ENCODE data around the gene ANKRD6.

The ANKRD6 gene

DNA sequence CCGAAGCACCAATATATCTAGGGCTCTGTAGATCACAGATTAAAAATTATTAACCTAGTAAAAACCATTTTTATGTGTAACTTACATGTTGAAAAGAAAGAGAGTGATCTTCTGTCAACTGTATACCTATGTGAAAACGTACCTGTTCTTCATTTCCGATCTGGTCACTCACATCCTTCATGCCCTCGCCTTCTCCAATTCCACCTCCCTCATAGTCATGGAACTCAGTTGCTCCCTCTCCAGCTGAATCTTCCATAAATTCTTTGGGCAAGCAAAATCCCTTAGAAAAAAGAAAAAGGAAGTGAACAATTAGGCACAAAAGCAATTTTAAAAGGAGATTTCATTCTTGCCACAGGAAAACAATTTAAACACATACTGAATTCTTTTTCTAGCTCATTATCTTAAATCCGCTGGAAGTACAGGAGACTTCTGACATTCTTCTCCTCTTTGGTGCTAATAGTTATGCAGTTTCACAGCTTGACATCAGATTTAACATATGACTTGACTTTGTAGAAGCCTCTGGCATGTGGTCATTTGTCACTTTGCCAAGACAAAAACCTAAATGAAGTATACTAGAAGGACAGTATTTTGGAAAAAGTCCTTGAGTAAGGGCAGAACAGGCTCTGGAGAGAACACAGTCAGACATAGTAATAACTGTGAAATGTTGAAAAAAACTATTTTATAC lies 235.1 kb downstream of the ANKRD6 start:
- DNase-seq: no peak

DNA sequence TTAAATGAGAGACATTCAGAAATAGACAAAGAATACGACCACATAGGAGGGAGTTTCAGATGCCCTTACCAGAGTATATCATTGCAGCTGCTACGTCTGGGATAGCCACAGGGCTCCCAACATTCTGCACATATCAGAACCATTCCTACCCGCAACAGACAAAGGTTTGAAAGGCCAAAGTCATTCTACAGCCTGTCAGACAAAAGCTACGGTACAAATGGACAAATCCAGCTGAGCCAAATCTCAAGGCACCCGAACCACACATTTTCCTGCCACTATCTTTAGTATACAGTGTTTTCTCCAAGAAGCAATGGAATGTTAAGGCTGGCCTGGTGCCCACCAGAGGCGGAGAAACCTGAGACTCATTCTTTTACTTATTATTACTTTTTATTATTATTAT lies 236.1 kb downstream of the ANKRD6 start:
- DNase-seq: no peak

DNA sequence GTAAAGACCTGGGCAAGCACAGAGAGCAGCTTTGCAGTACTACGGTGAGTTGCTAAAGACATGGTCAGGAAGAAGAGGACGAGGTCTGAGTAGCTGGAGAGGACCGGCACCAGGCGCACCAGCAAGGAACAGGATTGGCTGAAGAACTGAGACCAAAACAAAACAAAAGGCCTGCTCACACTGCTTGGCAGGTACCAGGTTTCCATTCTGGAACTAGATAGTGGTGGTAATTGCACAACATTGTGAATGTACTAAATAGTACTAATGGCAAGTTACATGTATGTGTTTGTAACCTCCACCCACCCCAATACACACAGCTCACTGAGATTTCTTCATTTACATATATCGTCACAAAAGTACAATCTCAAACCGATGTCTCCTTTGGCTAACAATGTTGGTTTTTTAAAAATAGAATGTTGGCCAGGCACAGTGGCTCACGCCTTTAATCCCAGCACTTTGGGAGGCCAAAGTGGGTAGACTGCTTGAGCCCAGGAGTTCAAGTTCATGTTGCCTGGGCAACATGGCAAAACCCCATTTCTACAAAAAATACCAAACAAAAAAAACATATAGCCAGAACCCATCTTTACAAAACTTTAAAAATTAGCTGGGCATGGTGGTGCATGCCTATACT lies 238.1 kb downstream of the ANKRD6 start:
- no peak for DNase-seq

DNA sequence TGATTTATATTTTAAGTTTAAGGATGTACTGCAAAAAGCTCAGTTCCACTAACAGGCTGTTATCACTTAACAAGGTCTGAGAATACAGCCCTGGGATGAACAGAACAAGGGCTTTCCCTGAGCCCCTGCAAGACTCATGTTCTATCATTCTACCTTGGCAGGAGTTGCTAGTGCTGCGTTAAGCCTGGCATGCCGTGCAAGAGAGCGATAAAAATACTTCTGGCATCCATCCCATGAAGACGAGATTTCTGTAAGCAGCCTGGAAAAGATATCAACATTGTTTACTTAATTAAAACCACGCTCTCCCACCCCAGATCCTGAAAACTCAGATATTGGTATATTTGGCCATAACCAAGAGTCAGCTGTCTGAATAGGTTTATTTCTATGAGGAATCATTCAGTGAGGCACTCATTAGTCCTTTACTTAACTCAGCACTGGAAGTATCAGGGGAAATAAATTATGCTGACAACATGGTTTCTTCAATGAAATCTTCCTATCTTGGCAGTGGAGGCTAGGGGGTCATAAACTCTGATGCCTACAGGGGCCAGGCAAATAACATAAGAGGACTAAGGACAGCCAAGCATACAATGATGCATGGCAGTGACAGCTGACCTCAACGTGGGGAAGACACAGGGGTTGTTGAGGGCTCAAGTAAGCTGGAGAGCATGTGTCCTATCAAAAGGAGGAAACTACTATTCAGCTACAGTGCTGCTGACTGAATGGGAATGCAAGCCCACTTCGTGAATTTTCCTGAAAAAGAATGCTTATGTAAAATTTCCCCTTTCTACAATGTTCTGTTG lies 243.2 kb downstream of the ANKRD6 start:
- no peak for DNase-seq

DNA sequence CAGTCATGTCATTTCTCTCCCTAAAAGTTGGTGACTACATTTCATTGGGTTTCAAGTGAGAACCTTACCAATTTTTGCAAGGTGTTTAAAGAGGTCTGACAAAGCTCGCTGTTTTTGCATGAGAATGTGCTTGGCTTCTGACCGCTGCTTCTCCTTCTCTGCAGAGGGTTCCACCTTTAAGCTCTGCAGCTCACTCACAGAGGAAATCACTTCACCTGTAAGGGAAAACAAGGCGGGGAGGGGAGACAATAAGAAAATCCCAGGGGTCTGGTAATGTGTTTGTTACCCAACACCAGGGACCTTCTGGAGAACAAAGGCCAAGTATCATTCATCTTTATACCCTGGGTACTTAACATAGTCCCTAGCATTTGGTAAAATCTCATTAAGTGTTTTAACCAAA lies 245.6 kb downstream of the ANKRD6 start:
- no peak for DNase-seq

DNA sequence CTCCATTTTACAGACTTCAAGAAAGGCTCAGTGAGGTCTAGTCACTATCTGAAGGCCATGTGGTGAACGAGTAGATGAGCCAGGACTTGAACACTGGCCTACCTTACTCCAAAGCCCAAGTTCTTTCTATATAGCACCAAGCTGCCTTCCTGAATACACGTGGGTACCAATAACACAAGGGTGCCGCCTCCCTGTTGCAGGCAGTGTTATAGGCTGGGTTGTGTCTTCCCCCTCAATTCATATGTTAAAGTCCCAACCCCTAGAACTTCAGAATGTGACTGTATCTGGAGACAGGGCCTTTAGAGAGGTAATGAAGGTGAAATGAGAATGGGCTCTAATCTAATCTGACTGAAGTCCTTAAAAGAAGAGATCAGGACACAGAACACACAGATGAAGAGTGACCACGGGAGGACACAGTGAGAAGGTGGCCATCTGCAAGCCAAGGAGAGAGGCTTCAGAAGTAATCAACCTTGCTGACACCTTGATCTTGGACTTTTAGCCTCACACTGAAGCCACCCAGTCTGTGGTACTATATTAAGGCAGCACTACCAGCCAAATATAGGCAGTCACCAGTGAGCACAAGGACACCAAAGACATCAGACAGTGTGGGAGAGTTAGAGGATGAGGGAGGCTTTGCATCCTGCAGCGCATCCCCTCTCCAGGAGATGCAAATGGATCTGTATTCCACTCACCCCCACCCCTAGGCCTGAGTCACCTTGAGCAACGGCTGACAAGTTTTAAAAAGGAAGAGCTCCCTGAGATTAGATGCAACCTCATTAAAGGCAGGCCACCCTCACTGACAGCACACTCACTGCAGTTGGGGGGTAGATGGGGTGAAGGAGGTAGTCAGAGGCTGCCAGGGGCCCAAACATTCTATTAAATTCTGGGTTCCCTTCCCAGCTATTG lies 246.5 kb downstream of the ANKRD6 start:
- DNase-seq: no peak

DNA sequence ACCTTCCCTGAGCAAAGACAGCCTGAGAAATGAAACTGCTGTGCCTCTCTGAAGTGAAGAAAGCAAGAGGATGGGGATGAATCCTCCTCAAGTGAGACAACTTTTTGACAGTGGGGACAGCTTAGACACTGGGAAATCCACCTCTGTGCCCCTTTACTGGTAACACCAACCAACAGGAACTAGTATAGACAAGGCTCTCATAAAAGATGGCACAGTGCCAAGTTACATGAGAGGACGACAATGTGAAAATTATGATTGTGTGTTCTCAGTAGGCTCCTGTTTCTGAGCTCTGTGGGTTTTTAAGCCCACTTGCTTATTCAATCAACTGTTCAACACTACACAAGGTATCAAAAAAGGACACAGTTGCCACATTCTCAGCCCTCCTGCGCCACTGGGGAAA lies 247.2 kb downstream of the ANKRD6 start:
- DNase-seq: no peak

DNA sequence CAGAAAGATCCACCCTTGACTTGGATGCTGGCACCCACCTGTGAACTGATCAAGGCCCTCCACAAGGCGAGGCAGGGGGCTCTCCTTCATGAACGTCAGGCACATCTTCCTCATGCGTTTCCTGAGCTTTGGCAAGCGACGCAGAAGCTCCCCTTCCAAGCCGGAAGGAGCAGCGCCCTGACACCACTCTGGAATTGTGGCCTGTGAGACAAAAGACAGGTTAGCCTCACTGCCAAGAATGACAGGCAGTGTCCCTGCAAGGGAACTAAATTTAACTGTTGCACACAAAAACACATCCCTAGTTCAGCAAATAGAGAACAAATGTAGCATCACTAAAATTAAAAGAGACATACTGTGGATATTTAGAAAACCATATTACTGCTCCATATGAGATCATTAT lies 247.6 kb downstream of the ANKRD6 start:
- DNase-seq: no peak

DNA sequence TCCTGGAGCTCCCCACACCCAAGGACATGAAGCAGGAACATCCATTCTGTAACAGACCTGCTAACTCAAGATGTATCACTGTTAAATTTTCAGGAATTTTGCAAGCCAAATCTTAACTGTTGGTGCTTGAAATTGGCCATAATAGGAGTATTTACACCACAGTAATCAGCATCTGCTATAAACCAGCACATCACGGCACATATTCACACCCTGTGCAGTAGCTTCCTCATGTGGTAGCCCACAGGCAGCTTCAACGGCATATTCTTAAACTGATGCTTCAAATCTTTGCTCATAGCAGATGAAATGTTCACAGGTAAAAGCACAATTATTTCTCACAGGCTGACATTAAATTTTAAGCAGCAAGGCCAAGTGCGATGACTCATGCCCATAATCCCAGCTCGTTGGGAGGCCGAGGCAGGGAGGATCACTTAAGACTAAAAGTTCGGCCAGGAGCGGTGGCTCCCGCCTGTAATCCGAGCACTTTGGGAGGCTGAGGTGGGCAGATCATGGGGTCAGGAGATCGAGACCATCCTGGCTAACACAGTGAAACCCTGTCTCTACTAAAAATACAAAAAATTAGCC lies 249.1 kb downstream of the ANKRD6 start:
- no peak for DNase-seq

DNA sequence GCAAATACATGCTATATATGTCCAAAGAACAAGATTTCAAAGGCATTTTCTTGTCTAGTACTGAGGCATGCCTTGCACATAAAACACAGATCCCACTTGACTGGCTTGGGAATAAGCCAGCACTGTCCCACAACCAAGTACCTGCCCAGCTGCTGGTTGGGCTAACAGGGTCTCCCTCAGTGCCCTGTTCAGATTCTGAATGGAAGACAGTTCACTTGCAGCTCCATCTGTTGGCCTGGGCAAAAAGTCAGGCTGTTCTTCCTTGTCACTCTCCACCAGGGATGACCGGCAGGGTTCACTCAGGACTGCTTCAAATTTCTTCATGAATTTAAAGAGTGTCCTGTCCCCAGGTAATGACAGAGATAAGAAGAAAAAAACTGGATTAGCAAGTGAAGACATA lies 250.0 kb downstream of the ANKRD6 start:
- DNase-seq: no peak

Data from GDM1 (cell line).